Spleen (tissue), 7 donors: ENCODE measurements around the gene PRPS1.

Experiments used
- POLR2A ChIP-seq, 3 donors: fragments of 450-650 bp; IDR thresholded peaks; one replicate each; pipeline ENCODE4 v1.5.1; 2017; ENCODE audit warnings: antibody characterized with exemption in 3 of 3, mild to moderate bottlenecking in 1 of 3
- TF ChIP-seq, protein P1 (sequence below), 11 experiments: fragments of 200-600 bp in 7 of 11; fragments of 450-650 bp in 4 of 11; sonication (generic) in 4 of 11; IDR thresholded peaks in 8 of 11; conservative IDR thresholded peaks in 3 of 11; 1 replicate in 7 of 11; 2 replicates in 4 of 11; pipeline versions ENCODE4 v1.4.0 to v1.8.0; 2016 to 2021; ENCODE audit warnings: antibody characterized with exemption in 11 of 11, inconsistent platforms in 4 of 11, mild to moderate bottlenecking in 1 of 11
- donor health status: DM: no; HTN: no; CAD: no; lungs with moderate emphysema.
- donor health status: DM: no; HTN: no; CAD: no.
- donor health status: DM: no; HTN: no; CAD: no.

DNA sequence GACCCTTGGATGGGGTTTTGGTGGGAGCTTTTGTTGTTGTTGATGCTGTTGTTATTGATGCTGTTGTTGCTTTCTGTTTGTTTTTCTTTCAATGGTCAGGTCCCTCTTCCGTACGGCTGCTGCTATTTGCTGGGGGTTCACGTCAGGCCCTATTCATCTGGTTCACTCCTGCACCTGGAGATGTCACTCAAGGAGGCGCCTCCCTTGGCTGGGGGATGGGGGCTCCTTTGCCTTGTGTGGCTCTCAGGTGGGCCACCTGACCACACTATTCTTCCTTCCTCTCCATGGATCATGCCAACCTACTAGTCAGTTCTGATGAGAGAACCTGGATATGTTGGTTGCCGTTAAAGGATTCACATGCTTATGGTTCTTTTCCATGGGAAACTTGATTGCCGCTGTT lies 39.1 kb upstream of the PRPS1 start:
- TF ChIP-seq, protein P1, sequence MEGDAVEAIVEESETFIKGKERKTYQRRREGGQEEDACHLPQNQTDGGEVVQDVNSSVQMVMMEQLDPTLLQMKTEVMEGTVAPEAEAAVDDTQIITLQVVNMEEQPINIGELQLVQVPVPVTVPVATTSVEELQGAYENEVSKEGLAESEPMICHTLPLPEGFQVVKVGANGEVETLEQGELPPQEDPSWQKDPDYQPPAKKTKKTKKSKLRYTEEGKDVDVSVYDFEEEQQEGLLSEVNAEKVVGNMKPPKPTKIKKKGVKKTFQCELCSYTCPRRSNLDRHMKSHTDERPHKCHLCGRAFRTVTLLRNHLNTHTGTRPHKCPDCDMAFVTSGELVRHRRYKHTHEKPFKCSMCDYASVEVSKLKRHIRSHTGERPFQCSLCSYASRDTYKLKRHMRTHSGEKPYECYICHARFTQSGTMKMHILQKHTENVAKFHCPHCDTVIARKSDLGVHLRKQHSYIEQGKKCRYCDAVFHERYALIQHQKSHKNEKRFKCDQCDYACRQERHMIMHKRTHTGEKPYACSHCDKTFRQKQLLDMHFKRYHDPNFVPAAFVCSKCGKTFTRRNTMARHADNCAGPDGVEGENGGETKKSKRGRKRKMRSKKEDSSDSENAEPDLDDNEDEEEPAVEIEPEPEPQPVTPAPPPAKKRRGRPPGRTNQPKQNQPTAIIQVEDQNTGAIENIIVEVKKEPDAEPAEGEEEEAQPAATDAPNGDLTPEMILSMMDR (IDR thresholded peaks at IDR 0.05 in 8 of 11, conservative IDR thresholded peaks at IDR 0.05 in 3 of 11) = no peak
- TF ChIP-seq POLR2A (IDR thresholded peaks at IDR 0.05) = no peak
